Mesenchymal stem cell (in vitro differentiated cells and primary cell): ENCODE results near the gene MEGF11.

Experiments used
- DNase-seq: peaks from one replicate; pipeline ENCODE4 v3.0.0-alpha.2; 2013
- H2AFZ ChIP-seq: one replicate; pipeline ENCODE4 v1.6.1; 2013; ENCODE audit warnings: low read depth, mild to moderate bottlenecking, control low read depth, inconsistent platforms, low read length, moderate library complexity
- H2AK5ac ChIP-seq: 2 replicates; pipeline ENCODE4 v1.6.1; 2013; ENCODE audit warnings: low read length, moderate library complexity, mild to moderate bottlenecking, inconsistent platforms; ENCODE audit not compliant: severe bottlenecking
- H2BK120ac ChIP-seq: one replicate; pipeline ENCODE4 v1.6.1; 2013; ENCODE audit warnings: low read depth, mild to moderate bottlenecking, inconsistent platforms, low read length, moderate library complexity
- H2BK12ac ChIP-seq, 2 experiments: one replicate each; pipeline ENCODE4 v1.6.1; 2013; ENCODE audit warnings: inconsistent platforms in 2 of 2, low read length in 2 of 2, mild to moderate bottlenecking in 2 of 2, moderate library complexity in 2 of 2, control low read depth in 1 of 2
- H2BK15ac ChIP-seq: one replicate; pipeline ENCODE4 v1.6.1; 2013; ENCODE audit warnings: mild to moderate bottlenecking, low read depth, inconsistent platforms; ENCODE audit not compliant: poor library complexity, severe bottlenecking
- H2BK5ac ChIP-seq: 2 replicates; pipeline ENCODE4 v1.6.1; 2013; ENCODE audit warnings: low read depth, mild to moderate bottlenecking, low read length, control low read depth, inconsistent platforms; ENCODE audit not compliant: poor library complexity, severe bottlenecking
- H3K14ac ChIP-seq, 2 experiments: one replicate each; pipeline ENCODE4 v1.6.1; 2013; ENCODE audit warnings: inconsistent platforms in 2 of 2, low read length in 2 of 2, control low read depth in 1 of 2, mild to moderate bottlenecking in 1 of 2, moderate library complexity in 1 of 2
- H3K18ac ChIP-seq, 2 experiments: one replicate each; pipeline ENCODE4 v1.6.1; 2013; ENCODE audit warnings: inconsistent platforms in 2 of 2, low read length in 2 of 2, control low read depth in 1 of 2, low read depth in 1 of 2, mild to moderate bottlenecking in 1 of 2
- H3K23ac ChIP-seq, 2 experiments: one replicate each; pipeline ENCODE4 v1.6.1; 2013; ENCODE audit warnings: inconsistent platforms in 2 of 2, low read length in 2 of 2, mild to moderate bottlenecking in 2 of 2, moderate library complexity in 2 of 2, control low read depth in 1 of 2
- H3K27ac ChIP-seq: 2 replicates; pipeline ENCODE4 v1.5.1; 2013; ENCODE audit warnings: mild to moderate bottlenecking, moderate library complexity, low read length, control low read depth, inconsistent platforms; ENCODE audit not compliant: poor library complexity, severe bottlenecking
- H3K27me3 ChIP-seq, 2 experiments: 2 replicates each; pipeline versions ENCODE4 v1.6.1 to v1.7.0; 2013; ENCODE audit warnings: low read length in 2 of 2, mild to moderate bottlenecking in 2 of 2, moderate library complexity in 2 of 2, control low read depth in 1 of 2, inconsistent platforms in 1 of 2; ENCODE audit not compliant: control insufficient read depth in 1 of 2, insufficient read depth in 1 of 2
- H3K36me3 ChIP-seq, 2 experiments: 2 replicates each; pipeline versions ENCODE4 v1.6.1 to v1.7.0; 2013; ENCODE audit warnings: low read length in 2 of 2, control low read depth in 1 of 2, inconsistent platforms in 1 of 2, low read depth in 1 of 2, mild to moderate bottlenecking in 1 of 2; ENCODE audit not compliant: insufficient read depth in 2 of 2, control insufficient read depth in 1 of 2
- H3K4ac ChIP-seq, 2 experiments: one replicate each; pipeline ENCODE4 v1.6.1; 2013; ENCODE audit warnings: inconsistent platforms in 2 of 2, low read length in 2 of 2, mild to moderate bottlenecking in 2 of 2, moderate library complexity in 2 of 2, control low read depth in 1 of 2, low read depth in 1 of 2
- H3K4me1 ChIP-seq: 2 replicates; pipeline ENCODE4 v1.6.1; 2013; ENCODE audit warnings: low read depth, low read length, control low read depth; ENCODE audit not compliant: control insufficient read depth, insufficient read depth
- H3K4me2 ChIP-seq: 2 replicates; pipeline ENCODE4 v1.6.1; 2013; ENCODE audit warnings: low read length, mild to moderate bottlenecking, inconsistent platforms; ENCODE audit not compliant: poor library complexity, severe bottlenecking
- H3K4me3 ChIP-seq, 2 experiments: 2 replicates each; pipeline versions ENCODE4 v1.5.1 to v1.7.0; 2013; ENCODE audit warnings: low read length in 2 of 2, mild to moderate bottlenecking in 2 of 2, control low read depth in 1 of 2, low read depth in 1 of 2; ENCODE audit not compliant: insufficient read depth in 1 of 2
- H3K79me1 ChIP-seq: replicated peaks from 2 replicates; pipeline ENCODE4 v1.6.1; 2013; ENCODE audit warnings: mild to moderate bottlenecking, control low read depth, low read length, inconsistent platforms; ENCODE audit not compliant: poor library complexity, severe bottlenecking
- H3K9ac ChIP-seq: 2 replicates; pipeline ENCODE4 v1.7.0; 2013; ENCODE audit warnings: mild to moderate bottlenecking, low read length, moderate library complexity
- H3K9me3 ChIP-seq: 2 replicates; pipeline ENCODE4 v1.7.0; 2013; ENCODE audit warnings: mild to moderate bottlenecking, low read length; ENCODE audit not compliant: control insufficient read depth
- H4K8ac ChIP-seq: one replicate; pipeline ENCODE4 v1.6.1; 2013; ENCODE audit warnings: inconsistent platforms, mild to moderate bottlenecking, low read length, moderate library complexity
- H4K91ac ChIP-seq: one replicate; pipeline ENCODE4 v1.6.1; 2013; ENCODE audit warnings: mild to moderate bottlenecking, low read length, inconsistent platforms
- WGBS: methylation state at CpG from one replicate; pipeline ENCODE4 v1.1.7; 2013; ENCODE audit warnings: mixed read lengths; 5-methylcytosine and 5-hydroxymethylcytosine counted together

MEGF11 gene

GRCh38 chr15:66154581-66154980 lies 99.0 kb downstream of the MEGF11 start:
- no peak overlapping the region for H2BK5ac ChIP-seq
- H3K4ac ChIP-seq, result no peak overlapping the region
- H3K4me3 ChIP-seq, result no peak overlapping the region
- H3K27me3 ChIP-seq, result peaks cover 72 to 96% of the 10 kb centered on the region in 2 experiments
- H3K4me2 ChIP-seq, result no peak overlapping the region
- DNase-seq, result no peak
- H3K9me3 ChIP-seq, result no peaks in the 10 kb centered on the region
- no peak overlapping the region for H3K27ac ChIP-seq
- no peak overlapping the region for H2AK5ac ChIP-seq
- H4K8ac ChIP-seq, result no peak overlapping the region
- H3K14ac ChIP-seq, result no peak overlapping the region
- no peak overlapping the region for H2AFZ ChIP-seq
- no peaks in the 10 kb centered on the region for H3K79me1 ChIP-seq
- 89% methylated on average over 4 of the region's 4 CpGs for WGBS
- H3K23ac ChIP-seq, result no peak overlapping the region
- H2BK120ac ChIP-seq, result no peak overlapping the region
- H3K18ac ChIP-seq, result no peak overlapping the region
- no peaks in the 10 kb centered on the region for H3K36me3 ChIP-seq
- no peak overlapping the region for H2BK12ac ChIP-seq
- H3K4me1 ChIP-seq, result no peaks in the 10 kb centered on the region
- H2BK15ac ChIP-seq, result no peak overlapping the region
- H4K91ac ChIP-seq, result no peak overlapping the region
- H3K9ac ChIP-seq, result no peak overlapping the region

GRCh38 chr15:66153549-66154415 lies 99.8 kb downstream of the MEGF11 start:
- no peak overlapping the region for H4K8ac ChIP-seq
- no peak overlapping the region for H2AK5ac ChIP-seq
- no peak for DNase-seq
- no peaks in the 10 kb centered on the region for H3K79me1 ChIP-seq
- no peak overlapping the region for H3K27ac ChIP-seq
- H3K4me3 ChIP-seq, result no peak overlapping the region
- 82% methylated on average over 14 of the region's 15 CpGs for WGBS
- no peaks in the 10 kb centered on the region for H3K4me1 ChIP-seq
- no peak overlapping the region for H3K4ac ChIP-seq
- H3K9ac ChIP-seq, result no peak overlapping the region
- no peak overlapping the region for H3K18ac ChIP-seq
- H3K9me3 ChIP-seq, result no peaks in the 10 kb centered on the region
- no peak overlapping the region for H2BK5ac ChIP-seq
- H4K91ac ChIP-seq, result no peak overlapping the region
- H3K27me3 ChIP-seq, result peaks cover 70 to 96% of the 10 kb centered on the region in 2 experiments
- H3K14ac ChIP-seq, result no peak overlapping the region
- no peak overlapping the region for H2BK15ac ChIP-seq
- H2BK120ac ChIP-seq, result no peak overlapping the region
- H2BK12ac ChIP-seq, result no peak overlapping the region
- H3K23ac ChIP-seq, result no peak overlapping the region
- H3K4me2 ChIP-seq, result no peak overlapping the region
- no peaks in the 10 kb centered on the region for H3K36me3 ChIP-seq
- no peak overlapping the region for H2AFZ ChIP-seq

- Histone ChIP-seq H3K4me2 (no peak overlapping the region), H4K8ac (no peak overlapping the region), H3K4me3 (no peak overlapping the region), H3K4me1 (no peaks in the 10 kb centered on the region), H3K9me3 (no peaks in the 10 kb centered on the region), H3K23ac (no peak overlapping the region), H2AFZ (no peak overlapping the region), H2BK120ac (no peak overlapping the region), H3K27me3 (peaks cover 72 to 93% of the 10 kb centered on the region in 2 experiments), H3K79me1 (no peaks in the 10 kb centered on the region), H3K27ac (no peak overlapping the region), H4K91ac (no peak overlapping the region), H2BK15ac (no peak overlapping the region), H2BK12ac (no peak overlapping the region), H3K18ac (no peak overlapping the region), H3K4ac (no peak overlapping the region), H3K14ac (no peak overlapping the region), H2BK5ac (no peak overlapping the region), H3K9ac (no peak overlapping the region), H3K36me3 (no peaks in the 10 kb centered on the region), H2AK5ac (no peak overlapping the region)
- no peak for DNase-seq
- WGBS, result 85% methylated on average over 10 of the region's 10 CpGs
These were observed 100.9 kb downstream of the MEGF11 start for GRCh38 chr15:66152650-66153049.

- no peak overlapping the region for H3K27ac ChIP-seq
- H3K14ac ChIP-seq, result no peak overlapping the region
- no peak overlapping the region for H3K4me3 ChIP-seq
- 92% methylated on average over 5 of the region's 7 CpGs for WGBS
- no peak overlapping the region for H3K4me2 ChIP-seq
- no peak overlapping the region for H2BK12ac ChIP-seq
- H3K79me1 ChIP-seq, result no peaks in the 10 kb centered on the region
- no peak overlapping the region for H2AK5ac ChIP-seq
- no peak overlapping the region for H4K91ac ChIP-seq
- no peak for DNase-seq
- no peak overlapping the region for H3K23ac ChIP-seq
- H4K8ac ChIP-seq, result no peak overlapping the region
- H3K27me3 ChIP-seq, result peaks cover 70 to 92% of the 10 kb centered on the region in 2 experiments
- H3K4ac ChIP-seq, result no peak overlapping the region
- H2BK15ac ChIP-seq, result no peak overlapping the region
- no peak overlapping the region for H3K9ac ChIP-seq
- H3K18ac ChIP-seq, result no peak overlapping the region
- no peak overlapping the region for H2BK120ac ChIP-seq
- H2BK5ac ChIP-seq, result no peak overlapping the region
- H3K4me1 ChIP-seq, result no peaks in the 10 kb centered on the region
- no peaks in the 10 kb centered on the region for H3K9me3 ChIP-seq
- no peaks in the 10 kb centered on the region for H3K36me3 ChIP-seq
- no peak overlapping the region for H2AFZ ChIP-seq
These were observed 101.7 kb downstream of the MEGF11 start for GRCh38 chr15:66151809-66152208.
